ENCODE data around the gene GPBP1L1. TPM values are rescaled to one million over a fixed set of nuclear protein-coding genes. Genes with fewer than 3 reads are reported as not detected.
A peak's percentile ranks its signal among the peaks of the same experiment; 100 is the strongest.

The GPBP1L1 gene
- total RNA-seq, 1 donor from 2014 or later: 262 TPM

DNA sequence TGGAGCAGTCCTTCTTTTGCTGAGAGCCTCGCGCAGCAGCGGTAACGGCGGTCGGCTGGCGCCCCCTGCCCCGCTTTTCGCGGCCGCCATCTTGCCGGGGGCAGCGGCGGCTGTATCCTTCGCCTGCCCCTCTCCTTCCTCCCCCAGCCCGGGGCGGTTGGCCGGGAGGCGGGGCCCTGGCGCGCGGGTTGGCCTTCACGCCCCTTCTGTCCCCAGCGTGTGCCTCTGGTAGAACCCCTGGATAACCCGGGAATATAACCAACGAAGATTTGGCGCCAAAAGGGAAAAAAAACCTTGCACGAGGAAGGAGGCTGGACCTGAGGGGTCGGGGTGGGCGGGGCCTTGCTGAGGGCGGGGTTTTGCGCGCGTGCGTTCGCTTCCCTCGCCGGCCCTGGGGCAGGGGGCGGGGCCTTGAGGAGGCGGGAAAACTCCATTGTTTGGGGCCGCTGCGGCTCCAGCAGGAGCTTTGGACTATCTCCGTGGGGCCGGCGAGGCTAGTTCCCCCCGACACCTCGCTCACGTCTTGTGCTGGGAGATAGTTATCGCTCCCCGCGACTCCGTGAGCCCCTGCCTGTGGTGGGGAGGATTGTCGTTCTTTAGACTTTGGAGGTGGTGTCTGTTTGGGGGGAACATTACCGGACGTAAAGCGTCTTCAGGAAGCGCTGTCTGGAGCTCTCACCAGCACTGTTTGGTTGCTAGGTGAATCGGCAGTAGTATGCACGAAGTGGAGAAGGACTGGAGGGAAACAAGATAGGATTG lies 101.8 kb downstream of the GPBP1L1 start:
- Mint-ChIP-seq H3K27me3 (ENCODE audit: insufficient read depth, low read depth) (peaks cover 5% of the 10 kb centered on the region), H3K4me1 (peaks cover 22% of the 10 kb centered on the region), H3K4me3 (peak overlapping the region; percentile 100), H3K9me3 (no peaks in the 10 kb centered on the region), H3K27ac (peak overlapping the region; percentile 100), H3K36me3 (peaks cover 11% of the 10 kb centered on the region)
- H3K27me3 ChIP-seq: no peaks in the 10 kb centered on the region
- H4K20me1 ChIP-seq (ENCODE audit: low read depth): peaks cover 49% of the 10 kb centered on the region
- peaks cover 15% of the 10 kb centered on the region for H3K4me1 ChIP-seq
- H2AFZ ChIP-seq (replicated peaks): peak overlapping the region; percentile 44
- H3K4me2 ChIP-seq: peak overlapping the region; percentile 87
- H3K4me3 ChIP-seq: peak overlapping the region; percentile 90
- peak; percentile 98 for DNase-seq (ENCODE audit: low spot score)
- peak overlapping the region; percentile 96 for H3K9ac ChIP-seq
- H3K27ac ChIP-seq: peak overlapping the region; percentile 95
- peaks cover 57% of the 10 kb centered on the region for H3K79me2 ChIP-seq (ENCODE audit: low read depth)
- no peaks in the 10 kb centered on the region for H3K9me3 ChIP-seq (ENCODE audit: low read depth)
- H3F3A ChIP-seq (ENCODE audit: low read depth): peaks cover 35% of the 10 kb centered on the region
- peaks cover 4% of the 10 kb centered on the region for H3K36me3 ChIP-seq
- TF ChIP-seq, protein P1, sequence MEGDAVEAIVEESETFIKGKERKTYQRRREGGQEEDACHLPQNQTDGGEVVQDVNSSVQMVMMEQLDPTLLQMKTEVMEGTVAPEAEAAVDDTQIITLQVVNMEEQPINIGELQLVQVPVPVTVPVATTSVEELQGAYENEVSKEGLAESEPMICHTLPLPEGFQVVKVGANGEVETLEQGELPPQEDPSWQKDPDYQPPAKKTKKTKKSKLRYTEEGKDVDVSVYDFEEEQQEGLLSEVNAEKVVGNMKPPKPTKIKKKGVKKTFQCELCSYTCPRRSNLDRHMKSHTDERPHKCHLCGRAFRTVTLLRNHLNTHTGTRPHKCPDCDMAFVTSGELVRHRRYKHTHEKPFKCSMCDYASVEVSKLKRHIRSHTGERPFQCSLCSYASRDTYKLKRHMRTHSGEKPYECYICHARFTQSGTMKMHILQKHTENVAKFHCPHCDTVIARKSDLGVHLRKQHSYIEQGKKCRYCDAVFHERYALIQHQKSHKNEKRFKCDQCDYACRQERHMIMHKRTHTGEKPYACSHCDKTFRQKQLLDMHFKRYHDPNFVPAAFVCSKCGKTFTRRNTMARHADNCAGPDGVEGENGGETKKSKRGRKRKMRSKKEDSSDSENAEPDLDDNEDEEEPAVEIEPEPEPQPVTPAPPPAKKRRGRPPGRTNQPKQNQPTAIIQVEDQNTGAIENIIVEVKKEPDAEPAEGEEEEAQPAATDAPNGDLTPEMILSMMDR (IDR thresholded peaks at IDR 0.05): peak; percentile 37
- TF ChIP-seq EZH2 (IDR thresholded peaks at IDR 0.05): no peak

DNA sequence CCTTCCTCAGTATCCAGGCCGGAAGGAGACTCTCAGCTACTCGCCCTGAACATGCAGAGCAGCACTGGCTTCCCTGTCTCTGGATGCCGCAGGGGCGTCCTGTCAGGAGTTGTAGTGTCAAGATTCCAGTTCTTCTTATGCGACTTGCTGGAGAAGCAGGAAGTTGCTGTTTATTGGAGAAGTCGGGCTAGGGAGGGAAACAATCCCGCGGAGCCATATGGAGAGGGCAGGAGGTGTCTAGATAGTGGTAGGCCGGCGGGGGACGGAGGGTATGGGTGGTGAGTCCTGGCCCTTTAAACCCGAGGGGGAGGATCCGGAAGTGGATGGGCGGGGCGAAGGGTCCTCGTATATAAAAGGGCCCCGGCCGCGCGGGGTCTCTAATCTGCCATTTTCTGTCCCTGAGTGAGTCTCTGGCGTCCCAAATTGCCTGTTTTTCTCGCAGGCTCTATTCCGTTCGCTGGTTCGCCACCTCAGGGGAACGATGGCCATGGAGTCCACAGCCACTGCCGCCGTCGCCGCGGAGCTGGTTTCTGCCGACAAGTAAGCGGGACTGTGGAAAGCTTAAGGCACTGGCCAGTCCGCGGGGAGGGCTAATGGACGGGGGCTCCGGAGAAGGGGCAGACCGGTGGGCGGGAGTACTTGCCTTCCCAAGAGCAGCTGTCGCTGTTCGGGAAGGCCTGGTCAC lies 102.5 kb downstream of the GPBP1L1 start, which contains the start of gene NASP:
NASP (plus strand) TSS at position 376 of the 685 bp plus-strand sequence; CDS start at position 482, 106 bp downstream.
- Histone ChIP-seq H3K4me1 (peaks cover 15% of the 10 kb centered on the region), H3K4me3 (peak within 1 kb of the TSS; percentile 90), H2AFZ (replicated peaks) (peak within 1 kb of the TSS; percentile 100), H3K4me2 (peak within 1 kb of the TSS; percentile 87), H3F3A (ENCODE audit: low read depth) (peaks cover 28% of the 10 kb centered on the region), H3K36me3 (peaks cover 4% of the 10 kb centered on the region), H4K20me1 (ENCODE audit: low read depth) (peaks cover 42% of the 10 kb centered on the region), H3K79me2 (ENCODE audit: low read depth) (peaks cover 50% of the 10 kb centered on the region), H3K27ac (peak within 1 kb of the TSS; percentile 95), H3K9me3 (ENCODE audit: low read depth) (no peaks in the 10 kb centered on the region), H3K9ac (peak within 1 kb of the TSS; percentile 96), H3K27me3 (no peaks in the 10 kb centered on the region)
- TF ChIP-seq EZH2 (IDR thresholded peaks at IDR 0.05) (no peak), EZH2phosphoT487 (IDR thresholded peaks at IDR 0.05) (no peak)
- TF ChIP-seq, protein P1 (IDR thresholded peaks at IDR 0.05): no peak
- peaks cover 22% of the 10 kb centered on the region for H3K4me1 Mint-ChIP-seq
- H3K27me3 Mint-ChIP-seq (ENCODE audit: insufficient read depth, low read depth): peaks cover 5% of the 10 kb centered on the region
- H3K27ac Mint-ChIP-seq: peak within 1 kb of the TSS; percentile 100
- peaks cover 10% of the 10 kb centered on the region for H3K36me3 Mint-ChIP-seq
- H3K9me3 Mint-ChIP-seq: no peaks in the 10 kb centered on the region
- H3K4me3 Mint-ChIP-seq: peak within 1 kb of the TSS; percentile 100
- DNase-seq (ENCODE audit: low spot score): peak; percentile 92

- Histone ChIP-seq H3K9ac (peak overlapping the region; percentile 56), H3K27me3 (no peaks in the 10 kb centered on the region), H3K27ac (no peak overlapping the region), H3K79me2 (ENCODE audit: low read depth) (peaks cover 44% of the 10 kb centered on the region), H2AFZ (replicated peaks) (peak overlapping the region; percentile 100), H3F3A (ENCODE audit: low read depth) (peaks cover 28% of the 10 kb centered on the region), H3K9me3 (ENCODE audit: low read depth) (no peaks in the 10 kb centered on the region), H3K4me2 (peak overlapping the region; percentile 87), H3K4me3 (peak overlapping the region; percentile 90), H3K36me3 (peaks cover 4% of the 10 kb centered on the region), H3K4me1 (peaks cover 15% of the 10 kb centered on the region), H4K20me1 (ENCODE audit: low read depth) (peaks cover 36% of the 10 kb centered on the region)
- Mint-ChIP-seq H3K4me1 (peaks cover 22% of the 10 kb centered on the region), H3K4me3 (peak overlapping the region; percentile 100), H3K27ac (peak overlapping the region; percentile 99), H3K9me3 (no peaks in the 10 kb centered on the region), H3K36me3 (peaks cover 8% of the 10 kb centered on the region), H3K27me3 (ENCODE audit: insufficient read depth, low read depth) (peaks cover 3% of the 10 kb centered on the region)
- peak; percentile 97 for DNase-seq (ENCODE audit: low spot score)
- no peak for TF ChIP-seq EZH2 (IDR thresholded peaks at IDR 0.05)
- TF ChIP-seq EZH2phosphoT487 (IDR thresholded peaks at IDR 0.05): no peak
- TF ChIP-seq, protein P1 (IDR thresholded peaks at IDR 0.05): no peak
These were observed 103.1 kb downstream of the GPBP1L1 start for GRCh38 chr1:45583264-45583665.

Small RNA genes lying within 50 kb of the gene (small RNA-seq; reads per million reads assigned to genes)
- gene AL355480.1 (not detected), gene AL355480.2 (not detected), gene AL355480.3 (not detected), gene AL355480.4 (not detected)

Other genes with a start within 250 kb of the GPBP1L1 start
- gene TESK2, start 195.4 kb downstream of the GPBP1L1 start, total RNA-seq (ENCODE audit: low replicate concordance): 10.5 and 14.9 TPM in 2 replicates
- gene CCDC163, start 186.5 kb downstream of the GPBP1L1 start, total RNA-seq (ENCODE audit: low replicate concordance): 1.7 TPM in 2 replicates
- gene MMACHC, start 186.2 kb downstream of the GPBP1L1 start, total RNA-seq (ENCODE audit: low replicate concordance): 3.1 and 5.8 TPM in 2 replicates
- gene PRDX1, start 164.6 kb downstream of the GPBP1L1 start, total RNA-seq (ENCODE audit: low replicate concordance): 477 and 653 TPM in 2 replicates
- gene AKR1A1, start 135.7 kb downstream of the GPBP1L1 start, total RNA-seq (ENCODE audit: low replicate concordance): 129 and 167 TPM in 2 replicates
- 337 and 436 TPM in 2 replicates for gene NASP, start 102.5 kb downstream of the GPBP1L1 start, total RNA-seq (ENCODE audit: low replicate concordance)
- 1.5 and 1.7 TPM in 2 replicates for gene CCDC17, start 62.5 kb downstream of the GPBP1L1 start, total RNA-seq (ENCODE audit: low replicate concordance)
- 56.0 and 65.2 TPM in 2 replicates for gene TMEM69, start 1.6 kb upstream of the GPBP1L1 start, total RNA-seq (ENCODE audit: low replicate concordance)
- gene IPP, start 64.1 kb upstream of the GPBP1L1 start, total RNA-seq (ENCODE audit: low replicate concordance): 10.0 and 15.0 TPM in 2 replicates
- 5.5 and 20.3 TPM in 2 replicates for gene MAST2, start 117.1 kb upstream of the GPBP1L1 start, total RNA-seq (ENCODE audit: low replicate concordance)

Data from neural progenitor cell (in vitro differentiated cells).